Uterus (tissue), 4 donors: ENCODE measurements around the gene SHROOM3. TPM values are rescaled to one million over a fixed set of nuclear protein-coding genes. Genes with fewer than 3 reads are reported as not detected.
A peak's percentile ranks its signal among the peaks of the same experiment; 100 is the strongest.

Experiments used
- DNase-seq, 2 donors: peaks; one replicate each; pipeline ENCODE4 v3.0.0-alpha.2; 2019 to 2020
- H3K27ac ChIP-seq, 2 donors: fragments of 200-600 bp; sonication (generic); 1 replicate in 1 of 2; 2 replicates in 1 of 2; pipeline ENCODE4 v1.5.1; 2016 to 2018
- H3K27me3 ChIP-seq, 2 donors: fragments of 200-600 bp; sonication (generic); one replicate each; pipeline ENCODE4 v1.5.1; 2018 to 2019; ENCODE audit warnings: control low read depth in 1 of 2
- H3K36me3 ChIP-seq, 2 donors: fragments of 200-600 bp; sonication (generic); one replicate each; pipeline ENCODE4 v1.5.1; 2019; ENCODE audit warnings: control low read depth in 1 of 2
- H3K4me1 ChIP-seq, 2 donors: fragments of 200-600 bp; sonication (generic); one replicate each; pipeline ENCODE4 v1.5.1; 2018 to 2019; ENCODE audit warnings: control low read depth in 1 of 2
- H3K4me3 ChIP-seq, 2 donors: fragments of 200-600 bp; sonication (generic); 1 replicate in 1 of 2; 2 replicates in 1 of 2; pipeline ENCODE4 v1.5.1; 2018 to 2019; ENCODE audit warnings: mild to moderate bottlenecking in 1 of 2
- H3K9me3 ChIP-seq, 2 donors: fragments of 200-600 bp; sonication (generic); one replicate each; pipeline ENCODE4 v1.5.1; 2019; ENCODE audit warnings: control low read depth in 1 of 2
- POLR2A ChIP-seq, 2 donors: fragments of 450-650 bp; IDR thresholded peaks; one replicate each; pipeline ENCODE4 v1.6.1; 2016; ENCODE audit warnings: antibody characterized with exemption in 2 of 2, mild to moderate bottlenecking in 1 of 2, moderate library complexity in 1 of 2
- intact Hi-C: fragments of 100-400 bp; cut with DNase I; formaldehyde crosslinking; loops from one replicate; pipeline ENCODE4 v1.15.1; 2023; ENCODE audit warnings: low total_unique reads
- total RNA-seq, 4 donors: library from RNA; depleted of rRNA in 3 of 4; stranded (reverse); fragments of >200 nt in 3 of 4; gene quantifications; one replicate each; pipeline versions ENCODE4 v1.1.0 to v1.2.4, GENCODE V29; 2014 to 2023
- TF ChIP-seq, protein P1 (sequence below), 4 experiments: fragments of 200-600 bp in 2 of 4; fragments of 450-650 bp in 2 of 4; sonication (generic) in 2 of 4; IDR thresholded peaks; one replicate each; pipeline ENCODE4 v1.5.1; 2016 to 2019; ENCODE audit warnings: antibody characterized with exemption in 4 of 4, mild to moderate bottlenecking in 2 of 4, moderate library complexity in 1 of 4
- donor health status: DM: yes; HTN: yes; CAD: no.

The SHROOM3 gene
- total RNA-seq, 4 donors from 2014 or later: 1.5 to 24.1 (median 3.4) TPM

DNA sequence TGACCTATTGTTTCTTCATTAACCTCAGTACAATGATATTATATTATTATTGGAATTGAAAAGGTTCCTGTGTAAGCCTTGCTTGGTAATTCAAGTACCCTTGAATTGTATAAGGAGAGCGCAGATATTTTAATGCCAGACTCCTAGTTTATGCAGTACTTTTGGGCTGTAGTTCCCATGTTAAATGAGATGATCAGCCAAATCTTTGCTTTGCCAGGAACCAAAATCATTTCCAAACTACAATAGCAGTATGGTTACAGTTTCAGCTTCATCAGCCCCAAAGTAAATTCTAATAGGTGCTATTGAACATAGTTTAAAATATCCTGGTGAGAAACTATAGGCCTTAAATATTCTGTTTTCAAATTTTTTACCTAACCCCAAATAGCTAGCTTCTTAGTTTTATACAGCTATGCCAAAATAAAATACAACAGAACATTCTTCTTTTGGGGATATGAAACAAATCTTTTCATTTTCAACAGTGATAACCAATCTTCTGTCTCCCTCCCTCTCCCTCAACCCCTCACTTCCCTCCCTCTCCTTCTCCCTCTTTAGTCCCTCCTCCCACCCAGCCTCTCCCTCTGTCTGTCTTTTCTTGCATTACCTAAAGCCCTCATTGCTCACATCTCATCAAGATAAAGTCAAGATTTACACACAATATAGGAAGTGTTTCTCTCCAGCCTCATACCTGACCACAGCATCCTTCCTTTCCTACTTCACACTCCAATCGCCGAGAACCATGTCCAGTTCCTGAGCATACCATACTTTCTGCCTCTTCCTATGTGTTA lies 190.1 kb downstream of the SHROOM3 start:
- intact Hi-C loops: no loop called here
- peak overlapping the region; percentile 61 to 75 for H3K27ac ChIP-seq

DNA sequence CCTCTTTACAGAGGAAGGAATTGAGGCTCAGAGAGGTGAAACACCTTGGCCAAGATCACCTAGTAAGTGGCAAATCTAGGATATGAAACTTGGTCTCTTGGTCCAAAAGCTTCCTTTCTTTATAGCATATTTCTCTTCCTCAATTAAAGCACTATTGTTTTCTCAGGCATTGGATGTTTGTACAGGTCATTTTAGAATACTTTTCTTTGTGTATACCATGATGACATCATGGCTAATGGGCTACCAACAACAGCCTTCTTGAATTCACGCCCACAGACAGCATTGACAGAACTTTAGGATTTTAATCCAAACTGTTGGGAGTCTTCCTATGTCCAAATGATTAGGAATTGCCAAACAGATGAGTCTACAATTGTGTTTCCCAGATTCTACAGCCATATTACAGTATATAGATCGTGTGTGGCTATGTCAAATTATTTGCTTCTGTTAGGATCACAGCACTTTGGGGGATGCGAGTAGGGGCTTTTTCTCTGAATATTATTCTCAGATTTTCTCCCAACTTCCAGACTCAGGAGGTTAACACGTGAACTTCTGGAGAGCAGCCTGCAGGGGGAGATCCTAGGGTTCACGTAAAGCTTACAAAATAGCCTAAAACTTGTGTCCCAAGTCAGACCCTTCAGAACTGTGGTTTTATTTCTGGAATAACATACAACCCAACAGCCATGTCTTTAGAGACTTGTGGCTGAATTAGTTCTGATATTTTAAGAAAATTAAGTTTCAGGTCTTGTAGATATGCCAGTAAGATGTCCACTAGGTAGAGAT lies 191.8 kb downstream of the SHROOM3 start:
- Histone ChIP-seq H3K4me1 (peaks cover 0 to 8% of the 10 kb centered on the region in 2 donors), H3K9me3 (no peaks in the 10 kb centered on the region), H3K36me3 (no peaks in the 10 kb centered on the region), H3K27ac (no peak overlapping the region), H3K27me3 (no peaks in the 10 kb centered on the region), H3K4me3 (no peak overlapping the region)
- intact Hi-C loops: no loop called here
- DNase-seq: no peak
- TF ChIP-seq, protein P1, sequence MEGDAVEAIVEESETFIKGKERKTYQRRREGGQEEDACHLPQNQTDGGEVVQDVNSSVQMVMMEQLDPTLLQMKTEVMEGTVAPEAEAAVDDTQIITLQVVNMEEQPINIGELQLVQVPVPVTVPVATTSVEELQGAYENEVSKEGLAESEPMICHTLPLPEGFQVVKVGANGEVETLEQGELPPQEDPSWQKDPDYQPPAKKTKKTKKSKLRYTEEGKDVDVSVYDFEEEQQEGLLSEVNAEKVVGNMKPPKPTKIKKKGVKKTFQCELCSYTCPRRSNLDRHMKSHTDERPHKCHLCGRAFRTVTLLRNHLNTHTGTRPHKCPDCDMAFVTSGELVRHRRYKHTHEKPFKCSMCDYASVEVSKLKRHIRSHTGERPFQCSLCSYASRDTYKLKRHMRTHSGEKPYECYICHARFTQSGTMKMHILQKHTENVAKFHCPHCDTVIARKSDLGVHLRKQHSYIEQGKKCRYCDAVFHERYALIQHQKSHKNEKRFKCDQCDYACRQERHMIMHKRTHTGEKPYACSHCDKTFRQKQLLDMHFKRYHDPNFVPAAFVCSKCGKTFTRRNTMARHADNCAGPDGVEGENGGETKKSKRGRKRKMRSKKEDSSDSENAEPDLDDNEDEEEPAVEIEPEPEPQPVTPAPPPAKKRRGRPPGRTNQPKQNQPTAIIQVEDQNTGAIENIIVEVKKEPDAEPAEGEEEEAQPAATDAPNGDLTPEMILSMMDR (IDR thresholded peaks at IDR 0.05): no peak
- TF ChIP-seq POLR2A (IDR thresholded peaks at IDR 0.05): no peak

More for the DNA sequence above, 190.1 kb downstream of the SHROOM3 start:
- DNase-seq: no peak
- Histone ChIP-seq H3K4me1 (peaks cover 0 to 8% of the 10 kb centered on the region in 2 donors), H3K27me3 (no peaks in the 10 kb centered on the region), H3K4me3 (no peak overlapping the region), H3K9me3 (no peaks in the 10 kb centered on the region), H3K36me3 (no peaks in the 10 kb centered on the region)
- TF ChIP-seq, protein P1 (IDR thresholded peaks at IDR 0.05): no peak
- TF ChIP-seq POLR2A (IDR thresholded peaks at IDR 0.05): no peak

DNA sequence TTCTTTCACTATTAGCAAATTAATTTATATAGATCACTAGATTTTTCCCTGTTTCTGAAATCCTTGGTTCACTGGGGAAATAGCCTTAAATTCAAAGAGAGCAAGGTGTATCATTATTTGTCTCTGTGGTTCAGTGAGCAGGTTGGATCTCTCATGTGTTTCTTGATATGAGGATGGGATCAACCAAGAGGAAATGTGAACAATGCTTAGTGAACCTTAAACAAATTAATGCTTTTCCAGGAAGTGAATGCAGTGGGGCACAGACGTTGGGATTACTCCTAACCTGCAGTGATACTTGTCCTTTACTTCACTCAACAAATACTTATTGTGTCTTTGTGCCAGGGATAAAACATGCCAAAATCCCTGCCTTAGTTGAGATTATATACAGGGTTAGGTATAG lies 193.2 kb downstream of the SHROOM3 start:
- no peaks in the 10 kb centered on the region for H3K36me3 ChIP-seq
- peaks cover 0 to 8% of the 10 kb centered on the region in 2 donors for H3K4me1 ChIP-seq
- intact Hi-C loops: no loop called here
- TF ChIP-seq, protein P1 (IDR thresholded peaks at IDR 0.05): no peak
- no peak for TF ChIP-seq POLR2A (IDR thresholded peaks at IDR 0.05)
- no peaks in the 10 kb centered on the region for H3K9me3 ChIP-seq
- DNase-seq: no peak
- no peaks in the 10 kb centered on the region for H3K27me3 ChIP-seq
- H3K27ac ChIP-seq: no peak overlapping the region
- H3K4me3 ChIP-seq: no peak overlapping the region

DNA sequence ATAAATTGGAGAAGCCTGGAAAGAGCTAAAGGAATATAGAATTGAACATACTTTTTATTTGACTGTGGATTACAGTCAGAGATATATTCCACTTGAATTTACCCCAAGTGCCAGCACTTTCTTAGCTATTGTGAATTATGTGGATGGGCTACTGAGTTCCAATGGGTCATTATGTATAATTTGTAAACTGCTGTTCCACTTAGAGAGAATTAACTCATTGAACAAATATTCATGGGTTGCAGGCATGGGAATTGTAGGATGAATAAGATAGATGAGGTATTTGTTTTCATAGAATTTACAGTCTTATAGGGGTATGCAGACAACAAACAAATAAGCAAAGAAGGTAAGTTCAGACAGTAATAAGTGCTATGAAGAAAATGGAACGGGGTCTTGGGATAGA lies 195.7 kb downstream of the SHROOM3 start:
- intact Hi-C loops: no loop called here
- no peak for DNase-seq
- Histone ChIP-seq H3K27ac (no peak overlapping the region), H3K9me3 (no peaks in the 10 kb centered on the region), H3K4me3 (no peak overlapping the region), H3K36me3 (no peaks in the 10 kb centered on the region), H3K27me3 (no peaks in the 10 kb centered on the region), H3K4me1 (no peaks in the 10 kb centered on the region)
- TF ChIP-seq, protein P1 (IDR thresholded peaks at IDR 0.05): no peak
- TF ChIP-seq POLR2A (IDR thresholded peaks at IDR 0.05): no peak

DNA sequence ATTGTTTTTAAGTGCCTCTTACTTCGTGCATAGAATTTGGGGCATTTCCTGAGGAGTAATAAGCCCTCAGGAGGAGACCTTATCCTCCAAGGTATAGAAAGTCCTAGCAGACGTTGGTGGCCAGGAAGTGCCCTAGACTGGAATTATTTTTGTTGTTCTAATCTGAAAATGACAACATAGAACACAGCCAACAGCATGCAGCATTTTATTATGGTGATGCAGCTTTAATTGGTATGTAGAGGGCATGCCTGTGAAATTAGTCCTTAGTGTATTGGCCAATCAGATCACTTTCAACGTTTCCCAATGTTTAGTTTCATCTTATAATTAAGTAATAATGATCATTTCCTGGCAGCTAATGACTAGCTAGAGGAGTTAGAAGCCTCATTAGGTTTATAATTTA lies 199.2 kb downstream of the SHROOM3 start:
- Histone ChIP-seq H3K4me3 (no peak overlapping the region), H3K27me3 (no peaks in the 10 kb centered on the region), H3K27ac (no peak overlapping the region), H3K4me1 (no peaks in the 10 kb centered on the region), H3K9me3 (no peaks in the 10 kb centered on the region), H3K36me3 (no peaks in the 10 kb centered on the region)
- intact Hi-C loops: no loop called here
- DNase-seq: no peak
- TF ChIP-seq, protein P1 (IDR thresholded peaks at IDR 0.05): no peak
- no peak for TF ChIP-seq POLR2A (IDR thresholded peaks at IDR 0.05)
